ENCODE measurements around the gene AP5M1.
A peak's percentile ranks its signal among the peaks of the same experiment; 100 is the strongest.
"Not testable (repeated sequence)": the region's sequence is repeated elsewhere in the genome, so short reads cannot be mapped to it uniquely, and the experiment has no call there.

AP5M1 gene

DNA sequence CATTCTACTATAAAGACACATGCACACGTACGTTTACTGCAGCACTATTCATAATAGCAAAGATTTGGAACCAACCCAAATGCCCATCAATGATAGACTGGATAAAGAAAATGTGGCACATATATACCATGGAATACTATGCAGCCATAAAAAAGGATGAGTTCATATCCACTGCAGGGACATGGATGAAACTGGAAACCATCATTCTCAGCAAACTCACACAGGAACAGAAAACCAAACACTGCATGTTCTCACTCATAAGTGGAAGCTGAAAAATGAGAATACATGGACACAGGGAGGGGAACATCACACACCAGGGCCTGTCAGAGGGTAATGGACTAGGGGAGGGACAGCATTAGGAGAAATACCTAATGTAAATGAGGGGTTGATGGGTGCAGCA lies 10.6 kb upstream of the AP5M1 start:
- H3K4me3 ChIP-seq (ENCODE audit: low read depth, low read length); H3K27ac ChIP-seq (ENCODE audit: low read depth, low read length); H3K4me1 ChIP-seq (ENCODE audit: control insufficient read depth, insufficient read depth, low read length); H3K9ac ChIP-seq (ENCODE audit: low read depth, low read length); H3K9me3 ChIP-seq (ENCODE audit: control insufficient read depth, insufficient read depth, low read length); H3K27me3 ChIP-seq (ENCODE audit: control insufficient read depth, insufficient read depth, low read length); H3K36me3 ChIP-seq (ENCODE audit: control insufficient read depth, insufficient read depth, low read length): not testable (repeated sequence)

DNA sequence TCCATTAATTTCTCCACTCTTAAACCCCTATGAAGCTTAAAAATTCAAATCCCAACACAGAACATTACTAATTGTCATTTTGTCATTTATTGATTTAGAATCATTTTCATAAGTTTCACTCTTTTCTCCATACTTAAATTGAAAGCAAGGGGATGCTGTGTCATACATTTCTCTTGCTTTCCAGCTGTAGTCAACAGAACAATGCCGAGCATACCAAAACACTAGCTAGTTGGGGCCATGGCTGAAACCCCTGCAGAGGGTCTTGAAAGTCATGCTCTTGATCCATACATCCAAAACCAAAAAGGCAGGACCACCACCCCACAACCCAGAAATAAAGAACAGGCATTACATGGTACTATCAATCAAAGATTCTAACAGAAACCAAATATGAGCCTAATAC lies 9.1 kb upstream of the AP5M1 start:
- peaks cover 9% of the 10 kb centered on the region; the same call in 1 of the 2 replicates for H3K4me1 ChIP-seq (ENCODE audit: control insufficient read depth, insufficient read depth, low read length)
- H3K27ac ChIP-seq (ENCODE audit: low read depth, low read length): no peak overlapping the region
- no peaks in the 10 kb centered on the region for H3K9me3 ChIP-seq (ENCODE audit: control insufficient read depth, insufficient read depth, low read length)
- H3K36me3 ChIP-seq (ENCODE audit: control insufficient read depth, insufficient read depth, low read length): no peaks in the 10 kb centered on the region
- no peak overlapping the region for H3K4me3 ChIP-seq (ENCODE audit: low read depth, low read length)
- H3K27me3 ChIP-seq (ENCODE audit: control insufficient read depth, insufficient read depth, low read length): no peaks in the 10 kb centered on the region
- H3K9ac ChIP-seq (ENCODE audit: low read depth, low read length): no peak overlapping the region

GRCh38 chr14:57261604-57262003 lies 7.2 kb upstream of the AP5M1 start:
- H3K27ac ChIP-seq (ENCODE audit: low read depth, low read length): no peak overlapping the region
- H3K36me3 ChIP-seq (ENCODE audit: control insufficient read depth, insufficient read depth, low read length): no peaks in the 10 kb centered on the region
- no peak overlapping the region for H3K4me3 ChIP-seq (ENCODE audit: low read depth, low read length)
- no peaks in the 10 kb centered on the region for H3K9me3 ChIP-seq (ENCODE audit: control insufficient read depth, insufficient read depth, low read length)
- no peaks in the 10 kb centered on the region for H3K27me3 ChIP-seq (ENCODE audit: control insufficient read depth, insufficient read depth, low read length)
- H3K9ac ChIP-seq (ENCODE audit: low read depth, low read length): no peak overlapping the region
- H3K4me1 ChIP-seq (ENCODE audit: control insufficient read depth, insufficient read depth, low read length): peaks cover 20% of the 10 kb centered on the region

DNA sequence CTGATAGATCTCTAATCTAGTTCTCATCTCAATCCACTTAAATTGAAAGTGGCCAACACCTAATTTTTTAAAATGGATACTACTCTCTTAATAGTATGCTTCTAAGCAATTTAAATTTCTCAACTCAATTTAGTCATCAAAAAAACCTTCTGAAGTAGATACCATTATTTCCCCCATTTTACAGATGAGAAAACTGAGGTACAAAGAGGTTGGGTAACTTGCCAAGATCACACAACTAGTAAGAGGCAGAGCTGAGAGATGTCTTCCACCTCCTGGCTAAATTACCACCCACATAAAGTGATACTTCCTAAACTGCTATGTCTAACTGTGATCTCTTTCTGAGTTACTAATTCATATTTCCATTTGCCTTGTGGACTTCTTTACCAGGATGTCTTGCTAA lies 6.7 kb upstream of the AP5M1 start:
- H3K9me3 ChIP-seq (ENCODE audit: control insufficient read depth, insufficient read depth, low read length): no peaks in the 10 kb centered on the region
- H3K4me3 ChIP-seq (ENCODE audit: low read depth, low read length): no peak overlapping the region
- H3K27ac ChIP-seq (ENCODE audit: low read depth, low read length): no peak overlapping the region
- peaks cover 25% of the 10 kb centered on the region for H3K4me1 ChIP-seq (ENCODE audit: control insufficient read depth, insufficient read depth, low read length)
- no peaks in the 10 kb centered on the region for H3K27me3 ChIP-seq (ENCODE audit: control insufficient read depth, insufficient read depth, low read length)
- H3K9ac ChIP-seq (ENCODE audit: low read depth, low read length): no peak overlapping the region
- H3K36me3 ChIP-seq (ENCODE audit: control insufficient read depth, insufficient read depth, low read length): no peaks in the 10 kb centered on the region

DNA sequence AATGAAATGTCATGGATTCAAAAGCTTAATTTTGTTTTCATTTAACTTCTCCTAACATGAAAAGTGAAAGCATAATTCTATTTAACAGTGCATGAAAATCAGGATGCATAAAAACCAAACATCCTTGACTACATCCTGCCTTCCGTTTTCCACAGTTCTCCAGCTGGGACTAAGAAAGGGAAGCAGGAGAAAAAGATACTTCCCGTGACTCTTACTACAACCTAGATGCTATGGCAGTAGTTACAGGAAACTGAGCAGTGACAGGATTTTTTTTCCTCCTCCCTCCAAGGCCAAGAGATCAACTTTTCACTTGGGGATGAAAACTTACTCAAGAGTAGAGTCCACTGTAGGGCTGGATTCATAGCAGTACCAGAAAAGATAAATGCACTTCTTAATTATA lies 2.7 kb upstream of the AP5M1 start:
- no peaks in the 10 kb centered on the region for H3K9me3 ChIP-seq (ENCODE audit: control insufficient read depth, insufficient read depth, low read length)
- peak overlapping the region; percentile 26; the same call in 1 of the 2 replicates for H3K4me3 ChIP-seq (ENCODE audit: low read depth, low read length)
- no peak overlapping the region for H3K9ac ChIP-seq (ENCODE audit: low read depth, low read length)
- no peaks in the 10 kb centered on the region for H3K27me3 ChIP-seq (ENCODE audit: control insufficient read depth, insufficient read depth, low read length)
- H3K4me1 ChIP-seq (ENCODE audit: control insufficient read depth, insufficient read depth, low read length): peaks cover 24% of the 10 kb centered on the region
- H3K27ac ChIP-seq (ENCODE audit: low read depth, low read length): no peak overlapping the region
- H3K36me3 ChIP-seq (ENCODE audit: control insufficient read depth, insufficient read depth, low read length): no peaks in the 10 kb centered on the region

DNA sequence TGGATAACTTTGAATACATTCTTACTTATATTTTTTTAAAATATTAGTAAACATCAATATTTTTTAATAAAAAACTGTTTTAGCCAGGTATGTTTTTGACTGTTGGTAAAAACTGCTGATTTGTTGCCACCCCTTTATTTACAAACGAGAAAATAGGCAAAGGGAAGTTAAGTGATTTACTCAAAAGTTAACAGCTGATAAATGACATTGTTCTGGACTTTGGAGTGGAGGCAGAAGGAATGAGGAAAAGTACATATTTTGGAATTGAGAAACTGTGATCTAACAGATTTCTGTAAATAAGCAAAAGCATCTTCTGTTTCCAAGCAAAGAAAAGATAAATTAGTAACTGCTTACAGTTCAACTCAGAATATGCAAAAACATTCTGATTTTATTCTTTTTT lies 4.5 kb downstream of the AP5M1 start:
- Histone ChIP-seq H3K36me3 (ENCODE audit: control insufficient read depth, insufficient read depth, low read length) (peaks cover 51% of the 10 kb centered on the region), H3K9ac (ENCODE audit: low read depth, low read length) (no peak overlapping the region), H3K4me1 (ENCODE audit: control insufficient read depth, insufficient read depth, low read length) (peaks cover 4% of the 10 kb centered on the region; the same call in 1 of the 2 replicates), H3K27me3 (ENCODE audit: control insufficient read depth, insufficient read depth, low read length) (no peaks in the 10 kb centered on the region), H3K4me3 (ENCODE audit: low read depth, low read length) (no peak overlapping the region), H3K27ac (ENCODE audit: low read depth, low read length) (no peak overlapping the region), H3K9me3 (ENCODE audit: control insufficient read depth, insufficient read depth, low read length) (no peaks in the 10 kb centered on the region)

GRCh38 chr14:57274551-57274950 lies 5.8 kb downstream of the AP5M1 start:
- H3K4me1 ChIP-seq (ENCODE audit: control insufficient read depth, insufficient read depth, low read length): peaks cover 4% of the 10 kb centered on the region; the same call in 1 of the 2 replicates
- peaks cover 54% of the 10 kb centered on the region for H3K36me3 ChIP-seq (ENCODE audit: control insufficient read depth, insufficient read depth, low read length)
- no peak overlapping the region for H3K9ac ChIP-seq (ENCODE audit: low read depth, low read length)
- no peak overlapping the region for H3K4me3 ChIP-seq (ENCODE audit: low read depth, low read length)
- H3K9me3 ChIP-seq (ENCODE audit: control insufficient read depth, insufficient read depth, low read length): no peaks in the 10 kb centered on the region
- H3K27me3 ChIP-seq (ENCODE audit: control insufficient read depth, insufficient read depth, low read length): no peaks in the 10 kb centered on the region
- no peak overlapping the region for H3K27ac ChIP-seq (ENCODE audit: low read depth, low read length)

DNA sequence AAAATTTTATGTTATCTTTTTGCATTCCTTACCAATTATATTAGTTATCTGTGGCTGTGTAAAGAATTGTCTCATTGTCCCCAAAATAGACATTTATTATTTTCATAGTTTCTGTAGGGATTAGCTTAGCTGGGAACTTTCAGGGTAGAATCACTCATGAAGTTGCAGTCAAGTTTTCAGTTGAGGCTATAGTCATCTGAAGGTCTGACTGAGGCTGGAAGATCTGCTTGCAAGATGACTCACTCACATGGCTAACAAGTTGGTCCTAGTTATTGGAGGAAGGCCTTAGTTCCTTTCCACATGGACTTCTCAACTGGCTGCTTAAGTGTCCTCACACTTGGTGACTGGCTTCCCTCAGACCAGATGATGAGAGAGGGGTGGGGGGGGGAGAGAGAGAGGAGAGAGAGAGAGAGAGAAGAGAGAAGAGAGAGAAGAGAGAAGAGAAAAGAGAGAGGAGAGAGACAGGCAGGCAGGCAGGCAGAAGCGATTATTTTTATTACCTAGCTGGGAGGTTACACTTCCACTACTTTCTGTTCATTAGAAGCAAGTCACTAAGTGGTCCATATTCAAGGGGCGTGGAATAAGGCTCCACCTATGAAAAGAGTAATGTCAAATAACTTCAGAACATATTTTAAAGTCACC lies 6.4 kb downstream of the AP5M1 start:
- H3K4me3 ChIP-seq (ENCODE audit: low read depth, low read length): no peak overlapping the region
- no peaks in the 10 kb centered on the region for H3K9me3 ChIP-seq (ENCODE audit: control insufficient read depth, insufficient read depth, low read length)
- peaks cover 4% of the 10 kb centered on the region; the same call in 1 of the 2 replicates for H3K4me1 ChIP-seq (ENCODE audit: control insufficient read depth, insufficient read depth, low read length)
- H3K9ac ChIP-seq (ENCODE audit: low read depth, low read length): no peak overlapping the region
- no peak overlapping the region for H3K27ac ChIP-seq (ENCODE audit: low read depth, low read length)
- H3K27me3 ChIP-seq (ENCODE audit: control insufficient read depth, insufficient read depth, low read length): no peaks in the 10 kb centered on the region
- H3K36me3 ChIP-seq (ENCODE audit: control insufficient read depth, insufficient read depth, low read length): peaks cover 56% of the 10 kb centered on the region

DNA sequence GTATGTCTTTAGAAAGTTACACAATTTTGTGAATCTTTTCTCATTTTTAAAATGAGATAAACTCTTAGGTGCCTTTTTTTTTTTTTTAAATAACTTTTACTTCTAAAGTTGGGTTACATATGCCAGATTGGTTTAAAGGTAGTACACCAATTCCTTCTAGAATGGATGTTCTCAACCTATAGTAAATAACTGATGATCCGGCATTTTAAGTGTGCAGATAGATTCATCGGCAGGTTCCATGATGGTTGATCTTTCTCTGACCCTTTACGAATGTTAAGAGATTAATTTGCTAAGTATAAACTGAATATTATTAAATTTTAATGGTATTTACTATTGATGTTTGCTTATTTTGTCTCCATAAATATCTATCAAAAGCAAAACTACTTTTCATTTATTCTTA lies 8.3 kb downstream of the AP5M1 start:
- Histone ChIP-seq H3K36me3 (ENCODE audit: control insufficient read depth, insufficient read depth, low read length) (peaks cover 70% of the 10 kb centered on the region), H3K4me3 (ENCODE audit: low read depth, low read length) (no peak overlapping the region), H3K9me3 (ENCODE audit: control insufficient read depth, insufficient read depth, low read length) (no peaks in the 10 kb centered on the region), H3K9ac (ENCODE audit: low read depth, low read length) (no peak overlapping the region), H3K4me1 (ENCODE audit: control insufficient read depth, insufficient read depth, low read length) (no peaks in the 10 kb centered on the region), H3K27ac (ENCODE audit: low read depth, low read length) (no peak overlapping the region), H3K27me3 (ENCODE audit: control insufficient read depth, insufficient read depth, low read length) (no peaks in the 10 kb centered on the region)

DNA sequence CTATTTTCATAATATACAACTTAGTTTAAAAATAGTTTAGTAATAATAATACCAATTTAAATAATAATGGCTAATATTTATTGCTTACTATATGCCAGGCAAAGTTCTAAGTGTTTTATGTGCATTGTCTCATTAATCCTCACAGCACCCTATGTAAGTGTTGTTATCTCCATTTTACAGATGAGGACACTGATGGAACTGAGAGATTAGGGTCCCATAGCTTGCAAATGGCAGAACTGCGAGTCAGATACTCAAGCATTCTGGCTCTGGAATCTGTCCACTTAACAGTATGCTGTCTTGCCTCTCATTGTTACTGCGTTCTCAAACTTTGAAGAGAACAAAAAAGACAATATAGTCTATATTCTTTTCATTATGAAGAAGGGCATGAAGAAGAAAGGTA lies 19.0 kb downstream of the AP5M1 start:
- H3K4me1 ChIP-seq (ENCODE audit: control insufficient read depth, insufficient read depth, low read length): peaks cover 9% of the 10 kb centered on the region
- H3K9ac ChIP-seq (ENCODE audit: low read depth, low read length): no peak overlapping the region
- H3K27me3 ChIP-seq (ENCODE audit: control insufficient read depth, insufficient read depth, low read length): no peaks in the 10 kb centered on the region
- H3K27ac ChIP-seq (ENCODE audit: low read depth, low read length): no peak overlapping the region
- H3K9me3 ChIP-seq (ENCODE audit: control insufficient read depth, insufficient read depth, low read length): no peaks in the 10 kb centered on the region
- H3K36me3 ChIP-seq (ENCODE audit: control insufficient read depth, insufficient read depth, low read length): peaks cover 71% of the 10 kb centered on the region
- no peak overlapping the region for H3K4me3 ChIP-seq (ENCODE audit: low read depth, low read length)

DNA sequence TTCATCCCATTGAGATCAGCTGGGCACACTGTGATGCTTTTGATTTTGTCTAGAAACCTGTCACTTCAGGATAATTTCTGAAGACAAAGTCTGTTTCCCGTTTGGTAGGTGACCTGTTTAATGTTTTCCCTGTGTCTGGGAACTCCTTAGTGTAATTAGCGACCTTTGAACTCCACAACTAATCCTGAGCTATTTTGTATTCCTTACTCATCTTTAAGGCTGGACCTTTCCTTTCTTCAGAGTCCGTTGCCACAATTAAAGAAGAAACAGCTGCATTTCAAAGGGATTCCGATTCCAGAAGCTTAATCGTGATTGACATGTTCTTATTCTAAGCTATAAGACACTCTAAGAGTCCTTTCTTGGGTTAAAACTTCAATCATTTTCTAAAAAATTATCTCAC lies 22.0 kb downstream of the AP5M1 start:
- Histone ChIP-seq H3K4me3 (ENCODE audit: low read depth, low read length) (no peak overlapping the region), H3K36me3 (ENCODE audit: control insufficient read depth, insufficient read depth, low read length) (peaks cover 41% of the 10 kb centered on the region), H3K9me3 (ENCODE audit: control insufficient read depth, insufficient read depth, low read length) (no peaks in the 10 kb centered on the region), H3K27ac (ENCODE audit: low read depth, low read length) (peak overlapping the region; percentile 46), H3K4me1 (ENCODE audit: control insufficient read depth, insufficient read depth, low read length) (peaks cover 13% of the 10 kb centered on the region), H3K9ac (ENCODE audit: low read depth, low read length) (no peak overlapping the region), H3K27me3 (ENCODE audit: control insufficient read depth, insufficient read depth, low read length) (no peaks in the 10 kb centered on the region)

All from HUES48 (cell line).